SK-N-SH (cell line): ENCODE data around the gene MYORG. TPM values are rescaled to one million over a fixed set of nuclear protein-coding genes. Genes with fewer than 3 reads are reported as not detected.

Source experiments
- CTCF ChIA-PET: fragments of 300-600, 350-600 bp; formaldehyde crosslinking; extraction: SDS; loops from one replicate; lab custom pipeline; 2021; lab: Yijun Ruan, JAX
- POLR2A ChIA-PET: fragments of 350-600 bp; sonication (Branson Sonifier 250); formaldehyde crosslinking; extraction: SDS; loops from one replicate; lab custom pipeline; 2020; ENCODE audit warnings: antibody characterized with exemption, inconsistent platforms; lab: Yijun Ruan, JAX
- DNase-seq: peaks from one replicate; pipeline ENCODE4 v3.0.0; 2012
- H2AFZ ChIP-seq: fragments of 200-600 bp; sonication (generic); 2 replicates; pipeline ENCODE4 v1.8.1; 2016; ENCODE audit warnings: antibody characterized with exemption, mild to moderate bottlenecking, low read depth
- H3F3A ChIP-seq: fragments of 200-600 bp; sonication (generic); replicated peaks from 2 replicates; pipeline ENCODE3; 2016; ENCODE audit warnings: antibody characterized with exemption, mild to moderate bottlenecking; ENCODE audit not compliant: insufficient read depth
- H3K27ac ChIP-seq, 2 experiments: fragments of 200-500 bp in 1 of 2; fragments of 200-600 bp in 1 of 2; sonication (Bioruptor generic) in 1 of 2; sonication (generic), shearing (Covaris generic) in 1 of 2; 2 replicates each; pipeline versions ENCODE4 v1.5.1 to v1.6.1; 2014 to 2016; ENCODE audit warnings: low read depth in 2 of 2, inconsistent platforms in 1 of 2, low read length in 1 of 2, mild to moderate bottlenecking in 1 of 2, mixed read lengths in 1 of 2
- H3K27me3 ChIP-seq: fragments of 200-600 bp; sonication (generic), shearing (Covaris generic); 2 replicates; pipeline ENCODE4 v1.6.1; 2016; ENCODE audit warnings: mixed run types; ENCODE audit not compliant: insufficient read depth
- H3K36me3 ChIP-seq, 2 experiments: fragments of 200-500 bp in 1 of 2; fragments of 200-600 bp in 1 of 2; sonication (Bioruptor generic) in 1 of 2; sonication (generic) in 1 of 2; replicated peaks in 1 of 2; 2 replicates each; pipeline versions ENCODE3 to v1.5.1; 2014 to 2016; ENCODE audit warnings: low read length in 1 of 2, mild to moderate bottlenecking in 1 of 2; ENCODE audit not compliant: insufficient read depth in 2 of 2, control insufficient read depth in 1 of 2
- H3K4me1 ChIP-seq, 2 experiments: fragments of 200-500 bp in 1 of 2; fragments of 200-600 bp in 1 of 2; sonication (Bioruptor generic) in 1 of 2; sonication (generic), shearing (Covaris generic) in 1 of 2; 2 replicates each; pipeline versions ENCODE4 v1.5.1 to v1.6.1; 2014 to 2016; ENCODE audit warnings: low read depth in 1 of 2, low read length in 1 of 2, mixed run types in 1 of 2; ENCODE audit not compliant: insufficient read depth in 2 of 2, control insufficient read depth in 1 of 2
- H3K4me2 ChIP-seq: fragments of 200-600 bp; sonication (generic), shearing (Covaris generic); 2 replicates; pipeline ENCODE4 v1.6.1; 2017; ENCODE audit warnings: mixed run types
- H3K4me3 ChIP-seq, 2 experiments: fragments of 200-500 bp in 1 of 2; fragments of 200-600 bp in 1 of 2; sonication (Bioruptor generic) in 1 of 2; sonication (generic), shearing (Covaris generic) in 1 of 2; 2 replicates each; pipeline versions ENCODE4 v1.5.1 to v1.8.1; 2014 to 2016; ENCODE audit warnings: low read depth in 2 of 2, inconsistent platforms in 1 of 2, low read length in 1 of 2, mild to moderate bottlenecking in 1 of 2, mixed read lengths in 1 of 2, moderate library complexity in 1 of 2
- H3K79me2 ChIP-seq: fragments of 200-600 bp; sonication (generic); 2 replicates; pipeline ENCODE4 v1.8.1; 2017; ENCODE audit warnings: mild to moderate bottlenecking; ENCODE audit not compliant: insufficient read depth
- H3K9ac ChIP-seq: fragments of 200-600 bp; sonication (generic); 2 replicates; pipeline ENCODE4 v1.6.1; 2017; ENCODE audit warnings: mixed run types
- H3K9me2 ChIP-seq: fragments of 200-600 bp; sonication (generic); 2 replicates; pipeline ENCODE4 v1.6.1; 2017; ENCODE audit warnings: mixed run types
- H3K9me3 ChIP-seq: fragments of 200-600 bp; sonication (generic); 2 replicates; pipeline ENCODE4 v1.6.1; 2017; ENCODE audit warnings: mixed run types, mild to moderate bottlenecking, moderate library complexity
- H4K20me1 ChIP-seq: fragments of 200-600 bp; sonication (generic); 2 replicates; pipeline ENCODE4 v1.6.1; 2017; ENCODE audit warnings: mild to moderate bottlenecking, mixed run types; ENCODE audit not compliant: insufficient read depth
- CHD2 ChIP-seq: fragments of 150-350 bp; IDR thresholded peaks from 2 replicates; pipeline ENCODE4 v1.6.1; 2018; ENCODE audit warnings: low read length; ENCODE audit not compliant: partially characterized antibody
- CTCF ChIP-seq: fragments of 200-600 bp; sonication (generic); IDR thresholded peaks from 2 replicates; pipeline ENCODE4 v1.6.1; 2017; ENCODE audit warnings: antibody characterized with exemption, mild to moderate bottlenecking, moderate library complexity
- ELF1 ChIP-seq: IDR thresholded peaks from 2 replicates; pipeline ENCODE4 v1.4.0; 2012
- EP300 ChIP-seq, 2 experiments: IDR thresholded peaks; 2 replicates each; pipeline versions ENCODE4 v1.4.0 to v1.6.1; 2012; ENCODE audit warnings: borderline replicate concordance in 1 of 2, low read depth in 1 of 2, low read length in 1 of 2
- EZH2phosphoT487 ChIP-seq: fragments of 200-600 bp; sonication (generic); IDR thresholded peaks from 2 replicates; pipeline ENCODE4 v1.6.1; 2017; ENCODE audit warnings: low read depth, mixed run types, mild to moderate bottlenecking, antibody characterized with exemption, moderate library complexity, borderline replicate concordance
- FOSL2 ChIP-seq: IDR thresholded peaks from 2 replicates; pipeline ENCODE4 v1.4.0; 2012; ENCODE audit warnings: low read depth, mild to moderate bottlenecking, moderate library complexity, borderline replicate concordance
- FOXM1 ChIP-seq: IDR thresholded peaks from 2 replicates; pipeline ENCODE4 v1.4.0; 2012; ENCODE audit warnings: low read depth, mild to moderate bottlenecking
- IRF3 ChIP-seq: fragments of 150-350 bp; IDR thresholded peaks from 2 replicates; pipeline ENCODE4 v1.6.1; 2016; ENCODE audit warnings: mild to moderate bottlenecking, low read depth, low read length
- JUND ChIP-seq: IDR thresholded peaks from 2 replicates; pipeline ENCODE4 v1.4.0; 2012
- NFIC ChIP-seq: IDR thresholded peaks from 2 replicates; pipeline ENCODE4 v1.4.0; 2012; ENCODE audit warnings: borderline replicate concordance
- NRF1 ChIP-seq: IDR thresholded peaks from 2 replicates; pipeline ENCODE4 v1.6.1; 2012; ENCODE audit warnings: low read depth, mild to moderate bottlenecking, low read length
- POLR2AphosphoS5 ChIP-seq: IDR thresholded peaks from 2 replicates; pipeline ENCODE4 v1.6.1; 2012; ENCODE audit warnings: low read depth, low read length
- USF2 ChIP-seq: fragments of 150-350 bp; IDR thresholded peaks from 2 replicates; pipeline ENCODE4 v1.6.1; 2017; ENCODE audit warnings: antibody characterized with exemption, low read length, low read depth, borderline replicate concordance
- YY1 ChIP-seq: IDR thresholded peaks from 2 replicates; pipeline ENCODE4 v1.4.0; 2012; ENCODE audit warnings: low read depth, mild to moderate bottlenecking
- WGBS: methylation state at CpG from one replicate; pipeline ENCODE4 v1.1.6; 2017; ENCODE audit warnings: low lambda C conversion rate; 5-methylcytosine and 5-hydroxymethylcytosine counted together
- polyA plus RNA-seq, 3 experiments: library from polyadenylated mRNA; depleted of rRNA; stranded (reverse); fragments of >200 nt; gene quantifications; 2 replicates each; pipeline ENCODE4 v1.2.3, GENCODE V29; 2012

MYORG gene
- polyA plus RNA-seq, 1 of the 3 experiments (the other 2 are of a cell fraction): 1.1 TPM

- no peaks in the 10 kb centered on the region for H3K9me3 ChIP-seq
- H3K4me3 ChIP-seq: no peak overlapping the region
- TF ChIP-seq YY1 (no peak), IRF3 (no peak), EP300 (IDR thresholded peaks at IDR 0.05; ENCODE audit: borderline replicate concordance in 1 of 2, low read depth in 1 of 2, low read length in 1 of 2) (no peak), EZH2phosphoT487 (no peak), USF2 (no peak), FOXM1 (no peak), CHD2 (no peak), NRF1 (no peak), POLR2AphosphoS5 (no peak), NFIC (no peak), CTCF (no peak), JUND (no peak), ELF1 (no peak), FOSL2 (no peak)
- H3K36me3 ChIP-seq: peaks cover 3% of the 10 kb centered on the region in 2 experiments
- H3K27me3 ChIP-seq: no peaks in the 10 kb centered on the region
- no peaks in the 10 kb centered on the region; the same call in 1 of the 2 replicates for H4K20me1 ChIP-seq
- no peak overlapping the region for H3K27ac ChIP-seq
- peaks cover 65% of the 10 kb centered on the region for H3K79me2 ChIP-seq
- POLR2A ChIA-PET: no interaction called here
- CTCF ChIA-PET: interaction anchor here (1.4 to 6.7 kb wide), 8 partner anchors 15 to 303 kb away, joined by 4 to 149 read pairs (median 23); partner anchors contain the start of gene MYORG
- H3K4me2 ChIP-seq: no peak overlapping the region
- WGBS: 93% methylated on average over 1 of the region's 1 CpG
- H3K9ac ChIP-seq: no peak overlapping the region
- no peak overlapping the region for H2AFZ ChIP-seq
- H3K4me1 ChIP-seq: peaks cover 4 to 6% of the 10 kb centered on the region in 2 experiments
- no peak for DNase-seq
- H3F3A ChIP-seq: peaks cover 6% of the 10 kb centered on the region
- H3K9me2 ChIP-seq: no peaks in the 10 kb centered on the region
Measured at GRCh38 chr9:34331196-34331595, 45.5 kb downstream of the MYORG start.
